Measurements from ENCODE around the gene MACO1.
A peak's percentile ranks its signal among the peaks of the same experiment; 100 is the strongest.

MACO1 gene

GRCh38 chr1:25526753-25527152 is 96.1 kb downstream of the MACO1 start:
- DNase-seq, result no peak

DNA sequence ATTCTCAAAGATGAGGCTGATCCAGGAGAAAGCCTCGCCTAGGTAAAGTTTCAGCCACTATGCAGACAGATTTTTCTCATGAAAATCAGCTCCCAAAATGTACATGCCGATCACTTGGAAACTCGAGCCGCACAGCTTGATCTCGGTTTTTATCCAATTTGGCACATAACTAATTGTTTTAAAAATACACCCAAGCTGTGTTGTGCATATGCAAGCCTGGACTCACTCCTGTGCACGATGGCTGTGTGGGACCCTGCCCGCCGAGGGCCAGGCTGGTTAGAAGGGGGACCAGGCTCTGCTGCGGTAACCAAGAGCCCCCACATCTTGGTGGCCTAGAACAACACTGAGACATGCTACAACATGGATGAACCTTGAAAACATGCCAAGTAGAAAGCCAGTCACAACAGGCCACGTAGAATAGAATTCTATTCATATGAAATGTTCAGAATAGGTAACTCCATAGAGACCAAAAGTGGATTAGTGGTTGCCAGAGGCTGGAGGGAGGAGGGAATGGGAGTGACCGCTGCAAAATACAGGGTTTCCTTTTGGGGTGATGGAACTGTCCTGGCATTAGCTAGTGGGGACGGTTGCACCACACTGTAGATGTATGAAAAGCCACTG is 96.6 kb downstream of the MACO1 start:
- no peak for DNase-seq

DNA sequence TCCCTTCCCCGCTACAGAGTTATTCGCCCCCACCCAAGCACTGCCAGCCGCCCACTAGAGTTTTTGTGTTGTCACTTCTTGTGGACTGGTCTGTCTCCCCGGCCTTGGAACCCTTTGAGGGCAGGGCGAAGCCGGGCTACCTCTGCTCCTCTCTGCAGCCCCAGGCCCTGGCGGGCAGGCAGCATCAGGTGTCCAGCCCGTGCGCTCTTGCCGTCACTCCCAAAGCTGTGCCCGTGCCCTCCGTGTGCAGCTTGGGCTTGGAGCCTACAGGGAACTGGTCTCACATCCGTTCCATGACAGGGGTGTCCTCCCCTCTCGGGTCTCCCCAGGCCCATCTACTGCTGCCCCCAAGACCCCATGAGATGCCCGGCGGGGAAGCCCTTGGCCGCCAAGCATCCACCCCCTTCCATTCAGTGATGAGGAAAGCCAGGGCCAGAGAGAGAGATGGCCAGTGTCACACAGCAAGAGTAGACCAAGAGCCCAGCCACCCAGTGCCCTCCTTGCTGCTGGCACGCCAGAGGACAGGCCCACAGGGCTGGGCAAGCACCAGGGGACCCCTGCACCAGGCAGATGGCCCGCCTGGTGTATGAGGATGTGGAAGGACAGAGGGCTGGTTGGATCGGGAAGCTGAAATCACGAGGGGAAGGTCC is 97.4 kb downstream of the MACO1 start:
- no peak for DNase-seq

GRCh38 chr1:25528881-25529517 is 98.3 kb downstream of the MACO1 start:
- DNase-seq, result no peak

DNA sequence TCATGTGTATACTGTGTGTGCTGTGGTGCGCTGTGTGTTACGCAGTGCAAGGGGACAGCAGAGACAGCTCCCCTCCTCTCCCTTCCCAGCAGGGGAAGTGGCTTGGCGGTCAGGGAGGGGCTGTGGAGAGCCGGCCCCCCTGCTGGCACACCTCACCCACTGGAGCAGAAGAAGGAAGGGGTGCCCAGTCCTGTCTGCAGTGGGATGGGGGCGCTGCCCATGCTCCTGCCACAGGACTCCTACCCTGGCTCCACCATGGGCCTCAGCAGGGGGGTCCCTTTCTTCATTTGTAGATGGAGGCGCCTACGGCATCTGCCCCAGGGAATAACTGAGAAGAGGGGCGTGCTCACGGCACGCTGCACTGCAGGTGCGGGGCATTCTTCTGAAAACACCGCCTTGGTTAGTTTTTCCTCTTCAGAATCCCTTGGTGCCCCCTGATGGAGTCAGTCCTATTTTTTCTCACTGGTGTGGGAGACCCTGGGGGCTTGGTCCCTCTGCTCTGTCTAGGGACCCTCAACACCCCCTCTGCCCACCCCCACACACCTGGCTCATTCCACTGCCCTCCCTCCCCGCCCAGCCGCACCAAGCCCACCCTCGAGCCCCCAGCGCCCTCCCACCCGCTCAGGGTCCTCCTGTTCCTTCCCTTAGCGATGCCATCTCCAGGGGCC is 99.0 kb downstream of the MACO1 start:
- no peak for DNase-seq

DNA sequence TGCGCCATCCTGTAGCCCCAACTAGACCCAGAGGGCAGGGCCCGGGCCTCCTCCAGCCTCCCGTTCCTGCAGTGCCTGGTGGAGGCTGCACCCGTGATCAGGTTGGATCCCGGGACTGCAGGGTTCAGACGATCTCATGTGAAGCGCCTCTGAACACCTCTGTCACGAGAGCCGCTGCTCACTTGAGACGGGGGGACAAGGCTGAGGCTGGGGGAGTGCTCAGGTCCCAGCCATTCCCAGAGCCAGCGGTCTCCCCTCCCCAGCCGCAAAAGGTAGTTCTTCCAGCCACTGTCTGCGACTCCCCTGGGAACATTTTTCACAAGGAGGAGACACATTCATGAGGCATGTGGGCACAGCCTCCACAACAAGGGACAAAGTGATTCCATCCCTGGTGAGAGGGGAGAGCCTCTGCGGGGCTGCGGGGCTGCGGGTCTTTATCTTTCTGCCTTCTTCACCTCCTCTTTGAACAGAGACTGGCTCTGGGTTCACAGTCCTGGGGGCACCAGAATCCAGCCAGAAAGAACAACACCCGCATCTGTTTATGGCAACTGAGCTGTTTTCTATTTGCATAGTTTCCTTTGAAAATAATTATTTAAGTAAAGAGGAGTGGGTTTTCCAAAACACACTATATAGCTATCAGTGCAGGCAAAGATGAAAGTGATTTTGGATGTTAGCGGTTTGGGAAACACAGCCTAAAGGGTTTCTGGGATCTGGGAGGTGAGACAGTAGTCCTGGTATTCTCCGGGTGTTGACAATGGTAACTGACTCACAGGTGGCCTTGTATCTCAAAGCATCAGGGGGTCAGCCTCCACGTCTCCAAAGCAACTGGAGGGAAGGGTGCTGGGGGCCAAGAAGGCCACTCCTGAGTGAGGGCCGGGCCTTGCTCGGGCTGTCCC is 99.7 kb downstream of the MACO1 start:
- no peak for DNase-seq

DNA sequence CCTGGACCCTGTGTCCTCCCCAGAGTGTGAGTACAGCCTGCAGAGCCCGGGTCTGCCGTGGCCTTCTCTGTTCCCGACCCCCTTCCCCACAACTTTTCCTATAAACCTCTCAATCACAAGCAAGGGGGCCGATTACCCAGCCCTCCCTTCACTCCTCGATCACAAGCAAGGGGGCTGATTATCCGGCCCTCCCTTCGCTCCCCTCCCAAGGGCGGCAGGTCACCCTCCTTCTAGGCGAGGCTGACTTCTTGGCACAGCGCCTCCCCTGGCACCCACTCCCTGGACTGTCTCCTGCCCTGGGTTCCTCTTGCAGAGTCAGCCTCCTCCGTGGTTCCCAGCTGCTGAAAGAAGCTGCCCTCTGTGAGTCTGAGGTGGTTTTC is 100.4 kb downstream of the MACO1 start:
- DNase-seq, result no peak

DNA sequence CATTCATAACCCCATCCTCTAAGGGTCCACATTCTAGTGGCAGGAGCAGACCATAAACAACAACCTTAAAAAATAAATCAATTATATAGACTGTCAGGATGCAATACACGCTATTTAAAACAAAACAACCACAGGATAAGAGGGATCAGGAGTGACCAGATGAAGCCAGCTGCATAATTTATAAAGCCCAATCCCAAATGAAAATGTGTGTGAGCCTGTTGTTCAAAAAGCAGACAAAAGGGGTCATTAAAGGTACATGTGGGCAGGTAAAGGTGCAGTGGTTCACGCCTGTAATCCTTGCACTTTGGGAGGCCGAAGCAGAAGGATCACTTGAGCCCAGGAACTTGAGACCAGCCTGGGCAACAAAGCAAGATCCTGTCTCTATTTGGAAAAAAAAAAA is 102.3 kb downstream of the MACO1 start:
- no peak for DNase-seq

- no peak for DNase-seq
These were observed 103.2 kb downstream of the MACO1 start for GRCh38 chr1:25533775-25534409.

DNA sequence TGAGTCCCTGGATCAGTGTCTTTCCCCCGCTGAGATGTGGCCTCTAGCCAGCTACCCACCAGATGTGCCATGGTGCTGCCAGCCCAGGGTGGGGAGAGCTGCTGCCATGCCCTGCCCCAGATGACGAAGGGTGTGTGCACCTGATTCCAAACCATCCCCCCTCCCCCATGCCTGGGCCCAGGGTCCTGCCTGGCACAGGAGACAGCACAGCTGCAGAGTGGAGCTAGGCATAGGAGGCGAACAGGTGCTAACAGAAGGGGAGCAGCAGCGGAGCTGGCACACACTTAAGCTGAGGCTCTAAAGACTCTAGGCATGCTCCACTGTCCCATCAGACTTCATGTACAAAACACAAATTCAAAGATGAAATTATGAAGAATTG is 103.7 kb downstream of the MACO1 start:
- no peak for DNase-seq

GRCh38 chr1:25536124-25536523 is 105.4 kb downstream of the MACO1 start:
- no peak for DNase-seq

GRCh38 chr1:25537153-25537831 is 106.6 kb downstream of the MACO1 start:
- DNase-seq, result no peak

- DNase-seq, result no peak
These were observed 107.6 kb downstream of the MACO1 start for GRCh38 chr1:25538191-25538767.

- DNase-seq, result no peak
These were observed 110.1 kb downstream of the MACO1 start for GRCh38 chr1:25540750-25541342.

DNA sequence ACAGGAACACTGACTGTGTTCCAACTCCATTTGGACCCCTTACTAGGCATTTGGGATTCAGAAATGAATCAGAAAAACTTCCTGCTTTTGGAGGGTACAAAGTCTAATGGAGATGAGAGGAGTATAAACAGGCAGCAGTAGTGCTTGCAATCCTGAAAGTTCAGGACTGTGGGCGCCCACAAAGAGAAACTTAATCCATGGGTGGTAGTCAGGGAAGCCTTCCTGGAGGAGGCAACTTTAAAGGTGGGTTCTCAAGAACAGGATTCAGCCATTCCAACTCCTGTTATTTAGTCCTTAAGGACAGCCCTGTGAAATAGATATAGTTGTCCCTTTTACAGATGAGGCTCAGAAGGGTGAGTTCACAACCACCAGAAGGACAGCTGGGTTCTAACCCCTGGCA is 110.7 kb downstream of the MACO1 start:
- no peak for DNase-seq

DNA sequence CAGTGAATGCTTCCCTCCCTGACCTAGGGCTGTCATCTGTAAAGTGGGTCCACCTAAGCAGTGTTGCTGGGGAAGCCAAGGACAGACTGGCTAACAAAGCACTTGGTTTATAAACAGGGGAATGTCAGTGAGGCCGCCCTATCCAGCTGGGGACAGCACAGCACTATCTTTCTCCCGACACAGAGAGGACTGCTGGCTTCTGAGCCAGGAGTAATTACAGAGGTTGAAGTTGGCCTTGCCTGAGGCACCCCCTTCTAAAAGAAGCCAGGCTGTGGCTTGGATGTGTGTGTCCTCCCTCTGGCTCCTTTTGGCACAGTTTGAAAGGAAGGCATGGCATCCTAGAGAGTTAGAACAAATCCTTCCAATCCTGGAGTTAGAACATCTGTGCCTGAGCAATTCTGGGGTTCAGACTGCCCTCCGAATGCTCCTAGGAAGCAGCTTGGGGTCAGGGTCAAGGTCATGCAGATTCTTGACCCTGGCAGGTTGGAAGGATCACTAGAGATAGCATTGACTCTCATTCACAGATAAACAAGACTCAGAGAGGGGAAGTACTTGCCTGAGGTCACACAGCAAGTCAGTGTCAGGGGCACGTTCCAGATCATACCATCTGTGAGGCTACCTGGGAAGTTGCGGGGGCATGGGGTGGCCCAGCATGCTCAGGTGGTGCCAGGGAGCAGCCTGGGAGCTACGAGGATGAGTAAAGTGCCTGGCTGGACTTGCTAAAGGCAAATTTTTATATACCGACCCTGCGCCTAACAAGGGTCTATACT is 111.4 kb downstream of the MACO1 start:
- DNase-seq, result no peak

- DNase-seq, result no peak
These were observed 112.3 kb downstream of the MACO1 start for GRCh38 chr1:25543005-25543424.

- DNase-seq, result peak; percentile 60
These were observed 112.9 kb downstream of the MACO1 start, which contains the start of gene LDLRAP1 for GRCh38 chr1:25543425-25544242. LDLRAP1 (plus strand) TSS chr1:25543606; CDS start chr1:25543699, 93 bp downstream.

DNA sequence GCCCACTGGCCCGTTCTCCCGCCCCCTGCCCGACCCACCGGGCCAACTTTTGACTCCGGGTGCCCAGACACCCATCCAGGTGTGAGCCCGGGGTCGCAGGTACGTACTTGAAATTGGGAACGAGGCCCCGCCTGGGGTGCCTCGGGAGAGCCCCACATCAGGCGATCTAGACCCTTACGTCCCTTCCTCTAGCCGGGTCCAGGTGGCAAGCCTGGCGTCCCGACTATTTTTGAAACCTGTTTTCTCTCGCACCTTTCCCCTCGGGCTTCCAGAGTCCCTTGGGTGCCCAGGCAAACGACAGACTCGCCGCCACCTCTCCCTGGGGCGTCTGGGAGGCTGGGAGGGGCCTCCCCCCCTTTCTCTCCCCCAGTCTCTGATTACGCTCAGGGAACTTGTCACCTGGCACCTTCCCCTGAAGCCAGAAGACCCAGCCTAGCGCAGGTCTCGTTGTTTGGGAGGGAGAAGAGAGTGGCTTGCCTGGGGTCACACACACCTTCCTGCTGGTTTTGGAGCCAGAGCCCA is 113.6 kb downstream of the MACO1 start:
- no peak for DNase-seq

All from stimulated activated CD4-positive, alpha-beta T cell treated with anti-CD3 and anti-CD28 coated beads, Interleukin-1b, Interleukin-23, amount 100 ng/mL, for 48 hours (primary cell).